ENCODE results near the gene SOX9.
"Not testable (repeated sequence)": the region's sequence is repeated elsewhere in the genome, so short reads cannot be mapped to it uniquely, and the experiment has no call there.

The SOX9 gene

GRCh38 chr17:72110231-72110941 lies 10.4 kb upstream of the SOX9 start:
- no peak for DNase-seq (ENCODE audit: low read depth in 2 of 2)
- H3K4me3 ChIP-seq (replicated peaks in 1 of 2; ENCODE audit: low read depth in 2 of 2, low read length in 2 of 2) = peak overlapping the region; percentile 29 to 46
- TF ChIP-seq CTCF (IDR thresholded peaks at IDR 0.05; ENCODE audit: low read depth, low read length) = no peak

GRCh38 chr17:72110942-72111318 lies 9.9 kb upstream of the SOX9 start:
- peak overlapping the region in 1 of 2 donors; percentile 46 for H3K4me3 ChIP-seq (replicated peaks in 1 of 2; ENCODE audit: low read depth in 2 of 2, low read length in 2 of 2)
- TF ChIP-seq CTCF (IDR thresholded peaks at IDR 0.05; ENCODE audit: low read depth, low read length) = no peak
- DNase-seq (ENCODE audit: low read depth in 2 of 2) = no peak

- H3K4me3 ChIP-seq (replicated peaks in 1 of 2; ENCODE audit: low read depth in 2 of 2, low read length in 2 of 2) = no peak overlapping the region
- TF ChIP-seq CTCF (IDR thresholded peaks at IDR 0.05; ENCODE audit: low read depth, low read length) = no peak
- DNase-seq (ENCODE audit: low read depth in 2 of 2) = no peak
Measured at GRCh38 chr17:72111336-72111923, 9.4 kb upstream of the SOX9 start.

- H3K4me3 ChIP-seq (replicated peaks in 1 of 2; ENCODE audit: low read depth in 2 of 2, low read length in 2 of 2); DNase-seq (ENCODE audit: low read depth in 2 of 2): not testable (repeated sequence)
Measured at GRCh38 chr17:72111926-72112325, 8.9 kb upstream of the SOX9 start.

GRCh38 chr17:72113751-72114150 lies 7.1 kb upstream of the SOX9 start:
- H3K4me3 ChIP-seq (replicated peaks in 1 of 2; ENCODE audit: low read depth in 2 of 2, low read length in 2 of 2) = no peak overlapping the region
- TF ChIP-seq CTCF (IDR thresholded peaks at IDR 0.05; ENCODE audit: low read depth, low read length) = no peak
- DNase-seq (ENCODE audit: low read depth in 2 of 2) = peak in 1 of 2 donors; percentile 51

GRCh38 chr17:72115781-72116525 lies 4.9 kb upstream of the SOX9 start:
- no peak overlapping the region for H3K4me3 ChIP-seq (replicated peaks in 1 of 2; ENCODE audit: low read depth in 2 of 2, low read length in 2 of 2)
- TF ChIP-seq CTCF (IDR thresholded peaks at IDR 0.05; ENCODE audit: low read depth, low read length) = no peak
- DNase-seq (ENCODE audit: low read depth in 2 of 2) = no peak

Measured in cardiac fibroblast (primary cell).